Fibroblast of skin of left biceps (primary cell): Measurements from ENCODE around the gene CPSF4L.
A peak's percentile ranks its signal among the peaks of the same experiment; 100 is the strongest.
"Not testable (repeated sequence)": the region's sequence is repeated elsewhere in the genome, so short reads cannot be mapped to it uniquely, and the experiment has no call there.

ENCODE experiments used
- DNase-seq, 2 experiments: peaks; one replicate each; pipeline ENCODE4 v3.0.0-alpha.2; 2013; ENCODE audit warnings: low read depth in 2 of 2

Gene CPSF4L

GRCh38 chr17:73268582-73269328 is 7.1 kb upstream of the CPSF4L start:
- DNase-seq = no peak

GRCh38 chr17:73267648-73268537 is 6.2 kb upstream of the CPSF4L start:
- DNase-seq = no peak

DNA sequence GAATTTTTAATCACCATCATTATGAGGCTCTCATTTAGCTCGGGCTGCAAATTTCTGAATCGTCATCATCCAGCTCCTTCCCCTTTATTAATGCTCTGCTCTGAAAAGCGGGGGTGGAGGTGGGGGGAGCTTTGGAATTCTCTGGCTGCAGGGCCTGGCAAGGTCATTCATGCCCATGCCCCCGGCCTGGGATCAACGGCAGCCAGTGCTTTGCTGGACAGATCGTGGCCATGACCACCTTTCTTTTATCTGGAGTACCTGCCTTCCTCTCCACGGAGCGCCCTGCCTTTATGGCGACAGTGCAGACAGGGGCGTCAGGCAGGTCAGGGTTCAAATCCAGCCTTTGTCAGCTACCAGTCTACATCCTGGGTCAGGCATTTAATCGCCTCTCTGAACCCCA is 5.1 kb upstream of the CPSF4L start:
- DNase-seq = no peak

DNA sequence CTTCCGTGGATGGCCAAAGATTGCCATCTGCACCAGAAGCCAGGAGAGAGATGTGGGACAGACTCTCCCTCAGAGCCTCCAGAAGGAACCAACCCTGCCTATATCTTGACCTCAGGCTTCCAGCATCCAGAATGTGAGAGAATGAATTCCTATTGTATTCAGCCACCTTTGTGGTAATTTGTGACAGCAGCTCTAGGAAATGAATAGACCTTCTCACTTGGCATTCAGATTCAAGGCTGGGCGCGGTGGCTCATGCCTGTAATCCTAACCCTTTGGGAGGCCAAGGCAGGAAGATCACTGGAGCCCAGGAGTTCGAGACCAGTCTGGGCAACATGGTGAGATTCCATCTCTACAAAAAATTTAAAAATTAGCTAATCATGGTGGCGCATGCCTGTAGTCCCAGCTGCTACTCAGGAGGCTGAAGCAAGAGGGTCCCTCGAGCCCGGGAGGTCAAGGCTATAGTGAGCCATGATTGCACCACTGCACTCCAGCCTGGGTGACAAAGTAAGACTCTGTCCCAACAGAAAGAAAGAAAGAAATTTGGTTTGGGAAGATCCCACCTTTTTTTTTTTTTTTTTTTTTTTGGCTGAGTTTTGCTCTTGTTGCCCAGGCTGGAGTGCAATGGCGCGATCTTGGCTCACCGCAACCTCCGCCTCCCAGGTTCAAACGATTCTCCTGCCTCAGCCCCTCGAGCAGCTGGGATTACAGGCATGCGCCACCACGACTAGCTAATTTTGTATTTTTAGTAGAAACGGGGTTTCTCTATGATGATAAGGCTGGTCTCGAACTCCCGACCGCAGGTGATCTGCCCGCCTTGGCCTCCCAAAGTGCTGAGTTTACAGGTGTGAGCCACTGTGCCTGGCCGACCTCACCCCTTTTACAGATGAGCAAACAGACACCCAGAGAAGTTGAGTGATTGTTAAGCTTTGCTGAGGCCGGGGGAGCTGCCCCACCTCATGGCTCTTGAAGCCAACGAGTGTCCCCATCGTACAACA is 4.3 kb upstream of the CPSF4L start:
- DNase-seq = no peak

GRCh38 chr17:73264448-73264847 is 2.8 kb upstream of the CPSF4L start:
- not testable (repeated sequence) for DNase-seq

DNA sequence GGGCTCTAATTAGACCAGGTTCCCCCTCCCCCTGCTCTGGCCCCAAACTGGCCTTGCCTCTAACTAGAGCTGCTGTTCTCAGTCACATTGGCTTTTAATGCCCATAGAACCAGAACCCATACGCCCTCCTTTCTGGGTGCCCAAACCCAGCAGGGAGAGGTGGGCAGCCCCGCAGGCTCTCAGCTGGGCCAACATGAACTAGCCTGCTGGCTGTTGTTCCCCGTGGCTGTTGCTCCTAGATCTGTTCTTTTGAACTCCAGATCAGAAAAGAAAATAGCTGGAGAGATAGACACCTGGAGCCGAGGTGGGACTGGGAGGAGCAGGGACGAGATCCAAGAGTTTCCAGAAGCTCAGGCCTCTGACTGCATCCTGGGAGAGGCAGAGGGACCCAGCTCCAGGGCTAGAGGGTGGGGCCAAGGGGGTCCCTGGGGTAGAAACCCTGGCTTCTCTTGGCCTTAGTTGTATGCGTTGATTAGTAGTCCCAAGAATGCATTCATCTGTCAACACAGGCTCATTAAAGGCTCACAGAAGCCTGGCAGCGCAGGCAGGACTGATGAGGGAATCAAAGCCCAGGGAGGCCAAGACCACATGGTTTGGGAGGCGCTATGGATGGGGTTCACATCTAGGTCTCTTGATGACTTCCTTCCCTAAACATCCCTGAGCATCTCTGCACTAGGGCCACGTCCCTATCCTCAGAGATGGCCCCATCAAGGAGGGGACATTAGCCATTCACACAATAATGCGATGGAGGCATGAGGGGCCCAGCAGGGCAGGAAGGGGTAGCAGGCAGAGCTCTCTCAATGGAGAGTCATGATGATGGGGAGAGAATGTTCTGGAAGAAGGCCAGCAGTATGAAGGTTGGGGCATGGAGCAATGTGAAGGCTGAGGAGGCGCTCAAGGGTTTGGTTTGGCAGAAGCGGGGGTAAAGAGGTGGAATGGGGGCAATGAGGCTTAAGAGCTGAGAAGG is 1.3 kb upstream of the CPSF4L start:
- peak; percentile 33 to 39 for DNase-seq

- DNase-seq = no peak
These were observed 434 bp upstream of the CPSF4L start for GRCh38 chr17:73261952-73262675.

DNA sequence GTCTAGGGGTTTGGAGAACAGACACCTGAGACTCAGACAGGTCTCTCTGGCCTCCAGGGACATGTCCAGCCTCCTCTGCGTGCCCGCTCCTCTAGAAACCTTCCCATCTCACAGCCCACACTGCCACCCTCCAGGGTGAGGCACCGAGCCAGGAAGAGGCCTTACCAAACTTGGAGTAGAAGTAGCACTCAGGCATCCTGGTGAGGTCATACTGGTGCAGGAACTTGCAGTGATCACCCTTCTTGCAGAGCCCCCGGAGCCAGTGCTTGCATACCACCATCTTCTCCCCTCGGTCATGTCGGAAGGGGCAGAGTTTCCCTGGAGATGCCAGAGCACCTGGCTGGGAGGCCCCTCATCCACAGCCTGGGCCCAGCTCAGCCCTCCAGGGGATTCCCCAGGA is 4.2 kb downstream of the CPSF4L start:
- DNase-seq = no peak

- DNase-seq = no peak
These were observed 5.5 kb downstream of the CPSF4L start for GRCh38 chr17:73256220-73256619.

- no peak for DNase-seq
These were observed 6.0 kb downstream of the CPSF4L start for GRCh38 chr17:73255671-73256181.

DNA sequence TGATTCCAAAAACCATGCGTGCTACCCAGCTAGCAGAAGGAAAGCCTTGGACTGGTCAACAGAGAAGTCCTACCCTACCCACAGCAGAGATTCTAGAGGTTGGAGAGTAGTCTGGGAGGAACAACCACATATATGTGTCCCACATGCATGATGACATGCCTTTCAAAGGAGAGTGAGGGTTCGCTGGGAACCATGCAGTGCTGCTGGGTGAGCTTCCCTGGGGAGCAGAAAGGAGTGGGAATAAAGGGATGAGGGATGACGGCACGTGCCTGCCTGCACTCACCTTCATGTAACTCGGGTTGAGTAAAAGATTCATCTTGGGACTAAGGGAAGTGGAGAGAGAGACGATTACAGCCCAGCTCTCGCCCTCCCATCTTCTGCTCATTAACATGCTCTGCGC is 9.8 kb downstream of the CPSF4L start:
- DNase-seq = no peak

GRCh38 chr17:73250851-73251640 is 10.6 kb downstream of the CPSF4L start:
- DNase-seq = no peak

GRCh38 chr17:73249700-73250099 is 12.0 kb downstream of the CPSF4L start:
- no peak for DNase-seq

DNA sequence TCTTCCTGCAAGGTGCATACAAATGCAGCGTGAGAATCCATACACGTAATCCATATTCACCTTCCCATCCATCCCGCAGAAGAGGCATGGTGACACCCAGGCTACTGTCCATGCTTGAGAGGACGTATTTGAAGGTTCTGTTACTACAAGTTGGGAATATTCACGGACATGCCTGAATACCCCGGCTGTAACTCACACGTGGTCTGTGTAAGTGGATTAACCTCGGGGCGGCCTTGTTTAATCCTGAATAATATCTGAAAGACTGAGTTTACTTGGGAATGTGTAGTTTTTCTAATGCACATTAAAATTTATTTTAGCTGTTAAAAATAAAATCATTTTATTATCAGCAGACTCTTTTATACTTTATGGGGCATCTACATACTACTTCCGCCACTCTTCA is 13.1 kb downstream of the CPSF4L start:
- DNase-seq = no peak

DNA sequence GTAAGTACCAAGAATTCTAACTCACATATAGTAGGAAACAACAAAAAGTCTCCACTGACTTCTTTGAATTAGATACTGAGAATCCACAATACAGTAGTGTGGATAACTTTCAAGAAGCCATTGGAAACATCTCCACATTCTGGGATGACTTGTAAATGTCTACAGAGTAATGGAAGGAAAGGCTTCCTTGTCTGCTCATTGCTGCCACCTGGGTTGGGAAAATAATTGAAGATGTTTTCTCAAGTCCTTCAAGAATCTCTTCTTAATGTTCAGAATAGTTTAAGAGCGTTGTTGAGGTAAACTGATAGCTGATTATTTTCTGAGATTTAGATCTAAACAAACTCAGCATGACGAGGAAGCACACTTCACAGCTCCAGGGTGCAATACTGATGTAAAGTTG is 14.0 kb downstream of the CPSF4L start:
- no peak for DNase-seq

- DNase-seq = no peak
These were observed 21.1 kb downstream of the CPSF4L start for GRCh38 chr17:73240561-73240960.

DNA sequence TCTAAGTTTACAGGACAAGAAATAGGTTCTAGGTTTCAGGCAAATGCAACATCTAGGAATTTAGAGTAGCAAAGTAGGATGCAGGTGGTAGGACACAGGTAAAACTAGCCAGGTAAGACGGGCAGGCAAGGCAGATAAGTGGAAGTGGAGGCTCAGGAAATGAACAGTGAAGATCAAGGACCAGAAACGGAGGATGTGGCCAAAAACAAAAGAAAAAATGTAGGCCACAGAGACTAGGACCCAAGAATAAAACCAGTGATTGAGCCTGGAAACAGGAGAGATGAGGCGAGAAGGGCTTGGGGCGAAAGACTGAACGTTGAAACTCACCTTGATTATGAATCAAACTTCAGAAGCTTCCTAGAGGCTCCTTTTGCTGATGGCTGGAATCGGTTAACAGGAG is 24.0 kb downstream of the CPSF4L start:
- DNase-seq = no peak

DNA sequence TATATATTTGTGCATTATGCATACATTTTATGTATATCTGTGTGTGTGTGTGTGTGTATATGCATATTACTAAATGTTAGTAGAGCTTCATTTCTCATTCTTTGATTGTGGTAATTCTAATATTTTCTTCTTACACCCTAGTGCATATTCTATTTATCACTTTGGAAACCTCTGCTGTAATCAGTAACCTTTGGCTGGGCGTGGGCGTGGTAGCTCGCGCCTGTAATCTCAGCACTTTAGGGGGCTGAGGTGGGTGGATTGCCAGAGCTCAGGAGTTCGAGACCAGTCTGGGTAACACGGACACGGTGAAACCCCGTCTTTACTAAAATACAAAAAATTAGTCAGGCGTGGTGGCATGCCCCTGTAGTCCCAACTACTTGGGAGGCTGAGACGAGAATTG is 26.9 kb downstream of the CPSF4L start:
- no peak for DNase-seq
